A549 treated with Hydrocortisone at 1 μM for 4 hours (cell line): ENCODE measurements around the gene GARNL3. TPM values are rescaled to one million over a fixed set of nuclear protein-coding genes. Genes with fewer than 3 reads are reported as not detected.

Experiments
- total RNA-seq: library from RNA; stranded (reverse); fragments of 200-300 nt; extraction: Qiagen RNA extraction; gene quantifications from 5 replicates; pipeline ENCODE4 v1.2.3, GENCODE V29; 2022

Gene GARNL3, protein sequence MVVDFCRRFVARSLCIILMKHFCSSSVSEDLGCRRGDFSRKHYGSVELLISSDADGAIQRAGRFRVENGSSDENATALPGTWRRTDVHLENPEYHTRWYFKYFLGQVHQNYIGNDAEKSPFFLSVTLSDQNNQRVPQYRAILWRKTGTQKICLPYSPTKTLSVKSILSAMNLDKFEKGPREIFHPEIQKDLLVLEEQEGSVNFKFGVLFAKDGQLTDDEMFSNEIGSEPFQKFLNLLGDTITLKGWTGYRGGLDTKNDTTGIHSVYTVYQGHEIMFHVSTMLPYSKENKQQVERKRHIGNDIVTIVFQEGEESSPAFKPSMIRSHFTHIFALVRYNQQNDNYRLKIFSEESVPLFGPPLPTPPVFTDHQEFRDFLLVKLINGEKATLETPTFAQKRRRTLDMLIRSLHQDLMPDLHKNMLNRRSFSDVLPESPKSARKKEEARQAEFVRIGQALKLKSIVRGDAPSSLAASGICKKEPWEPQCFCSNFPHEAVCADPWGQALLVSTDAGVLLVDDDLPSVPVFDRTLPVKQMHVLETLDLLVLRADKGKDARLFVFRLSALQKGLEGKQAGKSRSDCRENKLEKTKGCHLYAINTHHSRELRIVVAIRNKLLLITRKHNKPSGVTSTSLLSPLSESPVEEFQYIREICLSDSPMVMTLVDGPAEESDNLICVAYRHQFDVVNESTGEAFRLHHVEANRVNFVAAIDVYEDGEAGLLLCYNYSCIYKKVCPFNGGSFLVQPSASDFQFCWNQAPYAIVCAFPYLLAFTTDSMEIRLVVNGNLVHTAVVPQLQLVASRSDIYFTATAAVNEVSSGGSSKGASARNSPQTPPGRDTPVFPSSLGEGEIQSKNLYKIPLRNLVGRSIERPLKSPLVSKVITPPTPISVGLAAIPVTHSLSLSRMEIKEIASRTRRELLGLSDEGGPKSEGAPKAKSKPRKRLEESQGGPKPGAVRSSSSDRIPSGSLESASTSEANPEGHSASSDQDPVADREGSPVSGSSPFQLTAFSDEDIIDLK
- 2.3 to 4.1 TPM (median 2.5 TPM) in 5 replicates for total RNA-seq

DNA sequence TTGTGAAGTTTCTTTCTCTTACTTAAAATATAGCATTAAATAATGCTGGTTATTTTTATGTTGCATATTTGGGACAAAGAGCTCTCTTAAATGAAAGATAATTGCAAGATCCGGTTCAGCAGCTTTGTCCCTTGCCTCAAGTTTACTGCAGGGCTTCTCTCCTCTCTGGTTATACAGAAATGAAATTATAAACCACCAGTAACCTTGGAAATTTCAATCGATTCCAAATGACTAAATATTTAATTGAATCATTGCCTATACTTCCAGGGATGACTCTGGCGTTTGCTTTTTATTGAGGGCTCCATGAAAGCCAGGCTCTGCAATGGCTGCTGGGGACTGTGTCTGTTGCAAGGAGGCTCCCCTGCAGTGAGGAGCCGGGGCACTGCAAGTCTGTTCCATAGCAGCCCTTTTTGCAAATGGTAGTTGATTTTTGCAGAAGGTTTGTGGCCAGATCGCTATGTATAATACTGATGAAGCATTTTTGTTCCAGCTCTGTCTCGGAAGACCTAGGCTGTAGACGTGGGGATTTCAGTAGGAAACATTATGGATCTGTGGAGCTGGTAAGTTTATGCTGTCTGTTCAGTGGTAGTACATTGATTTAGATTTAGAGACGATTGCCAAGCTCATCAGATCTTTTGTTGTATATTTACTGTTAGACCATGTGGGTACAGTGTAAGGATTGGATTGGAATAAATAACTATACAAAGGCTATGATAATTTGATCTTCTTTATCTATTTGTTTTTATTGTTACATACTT lies at the start of gene GARNL3:
Gene GARNL3 (plus strand): TSS at position 313 of the 758 bp plus-strand sequence. CDS start 104 bp downstream, at position 417.

DNA sequence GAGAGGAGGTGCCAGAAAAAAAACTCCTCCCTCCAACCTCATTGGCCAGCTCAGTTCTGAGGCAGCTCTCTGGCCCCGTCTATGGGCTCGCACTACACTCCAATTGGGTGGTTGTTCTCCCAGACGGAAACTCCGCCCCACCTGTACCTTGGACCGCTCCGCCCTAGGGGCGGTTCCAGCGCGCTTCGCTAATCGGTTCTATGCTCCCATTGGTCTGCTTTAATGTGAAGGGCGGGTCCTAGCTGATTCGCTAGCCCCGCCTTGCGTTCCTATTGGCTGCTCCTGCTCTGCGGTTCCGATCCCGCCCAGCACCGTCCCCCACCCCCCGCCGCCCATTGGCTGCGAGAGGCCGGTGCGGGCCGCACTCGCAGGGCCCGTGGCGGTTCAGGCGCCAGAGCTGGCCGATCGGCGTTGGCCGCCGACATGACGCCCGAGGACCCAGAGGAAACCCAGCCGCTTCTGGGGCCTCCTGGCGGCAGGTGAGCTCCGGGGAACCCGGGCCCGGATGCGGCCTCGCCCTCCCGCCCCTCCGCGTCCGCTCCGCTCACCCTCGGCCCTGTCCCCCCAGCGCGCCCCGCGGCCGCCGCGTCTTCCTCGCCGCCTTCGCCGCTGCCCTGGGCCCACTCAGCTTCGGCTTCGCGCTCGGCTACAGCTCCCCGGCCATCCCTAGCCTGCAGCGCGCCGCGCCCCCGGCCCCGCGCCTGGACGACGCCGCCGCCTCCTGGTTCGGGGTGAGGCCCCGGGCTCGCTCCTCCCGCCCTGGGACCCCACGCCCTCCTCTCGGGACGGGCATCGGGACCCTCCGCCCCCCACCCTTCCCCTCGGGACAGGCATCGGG lies 132.5 kb downstream of the GARNL3 start, which contains the start of gene SLC2A8:
Gene SLC2A8 (plus strand): TSS at position 362 of the 838 bp plus-strand sequence. CDS start 62 bp downstream, at position 424.

DNA sequence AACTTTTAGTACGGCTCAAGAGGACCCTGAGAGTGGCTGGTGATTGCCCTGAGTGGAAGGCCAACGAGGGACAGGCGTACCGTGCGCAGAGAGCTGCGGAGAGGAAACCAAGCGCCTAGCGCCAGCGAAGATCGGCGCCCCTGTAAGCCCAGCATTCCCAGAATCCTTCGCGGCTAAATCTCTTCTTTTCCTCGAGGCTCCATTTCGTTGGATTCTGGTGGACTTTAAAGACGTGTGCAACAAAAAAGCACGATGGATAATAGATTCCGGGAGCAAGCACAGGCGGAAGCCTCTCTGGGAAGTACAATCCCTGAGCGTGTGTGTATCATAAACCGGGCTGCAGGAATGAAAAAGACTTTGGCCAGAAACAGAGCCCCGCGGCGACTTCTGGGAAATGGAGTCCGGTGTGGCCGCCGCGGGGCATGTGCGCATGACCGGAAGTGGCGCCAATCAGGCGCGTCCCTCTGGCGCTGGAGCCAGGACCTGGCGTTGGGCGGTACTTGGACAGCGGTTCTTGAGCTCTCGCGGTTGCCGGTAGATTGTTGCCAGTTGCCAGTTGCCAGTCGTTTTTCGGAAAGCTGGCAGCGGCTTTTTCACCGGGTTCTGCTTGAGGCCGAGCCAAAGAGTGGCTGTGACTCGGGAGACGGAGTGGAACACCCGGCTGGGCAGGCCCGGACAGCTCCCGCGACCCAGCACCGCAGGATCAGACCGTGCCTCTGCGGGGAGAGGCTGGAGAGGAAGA lies 159.5 kb downstream of the GARNL3 start, which contains the start of gene ZNF79:
Gene ZNF79 (plus strand): TSS at position 449 of the 742 bp plus-strand sequence. CDS start 406 bp downstream, outside the sequence.

Other genes starting within 250 kb of the GARNL3 start
- gene ANGPTL2, start 142.1 kb upstream of the GARNL3 start, total RNA-seq, result 0.05 TPM in 1 of 5 replicates, not detected in the others
- gene SLC2A8, start 132.4 kb downstream of the GARNL3 start, total RNA-seq, result 11.3 to 16.1 TPM (median 14.6 TPM) in 5 replicates
- 4.9 to 7.5 TPM (median 6.1 TPM) in 5 replicates for gene ZNF79, start 159.6 kb downstream of the GARNL3 start, total RNA-seq
- gene RPL12, start 186.6 kb downstream of the GARNL3 start, total RNA-seq, result 2,571 to 2,807 TPM (median 2,692 TPM) in 5 replicates
- gene LRSAM1, start 186.7 kb downstream of the GARNL3 start, total RNA-seq, result 9.7 to 10.4 TPM (median 9.8 TPM) in 5 replicates